Naive B cell (primary cell): ENCODE data around the gene OAS3. TPM values are rescaled to one million over a fixed set of nuclear protein-coding genes. Genes with fewer than 3 reads are reported as not detected.

ENCODE experiments used
- ATAC-seq, 2 donors: fragments of 150-1000 bp; cut with Tn5 transposase; 2 replicates each; pipeline ENCODE4 v1.10.0; 2021; ENCODE audit warnings: low read depth in 2 of 2, mild to moderate bottlenecking in 2 of 2, moderate library complexity in 2 of 2
- DNase-seq: peaks from one replicate; pipeline ENCODE4 v3.0.0; 2022
- H3K27ac Mint-ChIP-seq, 6 donors: one replicate each; pipeline ENCODE4 v1.8.0; 2020 to 2022; ENCODE audit warnings: mild to moderate bottlenecking in 6 of 6, mixed read lengths in 6 of 6, moderate library complexity in 5 of 6, inconsistent platforms in 2 of 6
- H3K27me3 Mint-ChIP-seq, 3 donors: one replicate each; pipeline ENCODE4 v1.8.0; 2021 to 2022; ENCODE audit warnings: mixed read lengths in 3 of 3, mild to moderate bottlenecking in 1 of 3
- H3K36me3 Mint-ChIP-seq, 2 donors: one replicate each; pipeline ENCODE4 v1.8.0; 2020 to 2022; ENCODE audit warnings: mixed read lengths in 2 of 2, inconsistent platforms in 1 of 2, mild to moderate bottlenecking in 1 of 2
- H3K4me1 Mint-ChIP-seq, 3 donors: one replicate each; pipeline ENCODE4 v1.8.0; 2020 to 2022; ENCODE audit warnings: mixed read lengths in 3 of 3, inconsistent platforms in 1 of 3, mild to moderate bottlenecking in 1 of 3, moderate library complexity in 1 of 3
- H3K4me3 Mint-ChIP-seq, 8 donors: one replicate each; pipeline ENCODE4 v1.8.0; 2020 to 2022; ENCODE audit warnings: mild to moderate bottlenecking in 8 of 8, mixed read lengths in 8 of 8, moderate library complexity in 8 of 8, inconsistent platforms in 2 of 8
- H3K9me3 Mint-ChIP-seq, 7 donors: one replicate each; pipeline ENCODE4 v1.8.0; 2020 to 2022; ENCODE audit warnings: mixed read lengths in 7 of 7, mild to moderate bottlenecking in 5 of 7, inconsistent platforms in 2 of 7, moderate library complexity in 1 of 7
- polyA plus RNA-seq, 6 donors: library from polyadenylated mRNA; unstranded; fragments of 300-500 nt; fragmentation: Illumina TruSeq; gene quantifications; one replicate each; pipeline ENCODE4 v1.2.3, GENCODE V29; 2021; ENCODE audit warnings: low read depth in 6 of 6

Gene OAS3
- polyA plus RNA-seq, 6 donors from 2014 or later, result 2.9 to 8.6 (median 6.9) TPM

- Mint-ChIP-seq H3K9me3 (no peaks in the 10 kb centered on the region), H3K27me3 (no peaks in the 10 kb centered on the region), H3K36me3 (peaks cover 8 to 25% of the 10 kb centered on the region in 2 donors), H3K4me1 (peaks cover 13 to 18% (median 14%) of the 10 kb centered on the region in 3 donors), H3K27ac (peak overlapping the region in 1 of 6 donors; percentile 27), H3K4me3 (peak overlapping the region in 1 of 8 donors; percentile 36)
- ATAC-seq (no peak), DNase-seq (no peak)
Measured at GRCh38 chr12:112969547-112970306, 31.5 kb downstream of the OAS3 start.

- no peak for ATAC-seq
Measured at GRCh38 chr12:112970391-112970790, 32.1 kb downstream of the OAS3 start.

GRCh38 chr12:112971248-112971647 lies 33.0 kb downstream of the OAS3 start:
- H3K27ac Mint-ChIP-seq, result peak overlapping the region in 1 of 6 donors; percentile 61
- peaks cover 17 to 20% (median 18%) of the 10 kb centered on the region in 3 donors for H3K4me1 Mint-ChIP-seq
- H3K4me3 Mint-ChIP-seq, result no peak overlapping the region
- H3K9me3 Mint-ChIP-seq, result no peaks in the 10 kb centered on the region
- H3K27me3 Mint-ChIP-seq, result no peaks in the 10 kb centered on the region
- DNase-seq, result no peak
- no peak for ATAC-seq
- H3K36me3 Mint-ChIP-seq, result peaks cover 8 to 23% of the 10 kb centered on the region in 2 donors

More at GRCh38 chr12:112970391-112970790, 32.1 kb downstream of the OAS3 start:
- DNase-seq, result no peak
- Mint-ChIP-seq H3K4me1 (peaks cover 17 to 20% (median 18%) of the 10 kb centered on the region in 3 donors), H3K27me3 (no peaks in the 10 kb centered on the region), H3K27ac (no peak overlapping the region), H3K36me3 (peaks cover 8 to 25% of the 10 kb centered on the region in 2 donors), H3K9me3 (no peaks in the 10 kb centered on the region), H3K4me3 (peak overlapping the region in 1 of 8 donors; percentile 36)

GRCh38 chr12:112973011-112973735 lies 34.9 kb downstream of the OAS3 start:
- Mint-ChIP-seq H3K27ac (peak overlapping the region in 1 of 6 donors; percentile 29), H3K27me3 (no peaks in the 10 kb centered on the region)

GRCh38 chr12:112973818-112974231 lies 35.6 kb downstream of the OAS3 start:
- no peak for ATAC-seq
- Mint-ChIP-seq H3K27ac (no peak overlapping the region), H3K4me3 (peak overlapping the region in 1 of 8 donors; percentile 4)

More at GRCh38 chr12:112973011-112973735, 34.9 kb downstream of the OAS3 start:
- Mint-ChIP-seq H3K9me3 (no peaks in the 10 kb centered on the region), H3K4me3 (peak overlapping the region in 2 of 8 donors; percentile 4 to 16), H3K4me1 (peaks cover 18 to 26% (median 20%) of the 10 kb centered on the region in 3 donors), H3K36me3 (peaks cover 8 to 16% of the 10 kb centered on the region in 2 donors)
- ATAC-seq (no peak), DNase-seq (no peak)

GRCh38 chr12:112974904-112975303 lies 36.6 kb downstream of the OAS3 start:
- Mint-ChIP-seq H3K9me3 (no peaks in the 10 kb centered on the region), H3K4me1 (peaks cover 27 to 34% (median 33%) of the 10 kb centered on the region in 3 donors), H3K27ac (no peak overlapping the region), H3K27me3 (no peaks in the 10 kb centered on the region), H3K4me3 (peak overlapping the region in 1 of 8 donors; percentile 42), H3K36me3 (peaks cover 7 to 10% of the 10 kb centered on the region in 2 donors)
- no peak for ATAC-seq
- no peak for DNase-seq

More at GRCh38 chr12:112973818-112974231, 35.6 kb downstream of the OAS3 start:
- no peak for DNase-seq
- peaks cover 8 to 16% of the 10 kb centered on the region in 2 donors for H3K36me3 Mint-ChIP-seq
- H3K27me3 Mint-ChIP-seq, result no peaks in the 10 kb centered on the region
- no peaks in the 10 kb centered on the region for H3K9me3 Mint-ChIP-seq
- H3K4me1 Mint-ChIP-seq, result peaks cover 18 to 26% (median 25%) of the 10 kb centered on the region in 3 donors

- ATAC-seq, result no peak
- Mint-ChIP-seq H3K27ac (peak overlapping the region in 5 of 6 donors; percentile 97 to 99 (median 98)), H3K27me3 (no peaks in the 10 kb centered on the region), H3K36me3 (peaks cover 5 to 6% of the 10 kb centered on the region in 2 donors), H3K4me1 (peaks cover 49 to 55% (median 50%) of the 10 kb centered on the region in 3 donors), H3K9me3 (peaks cover 0 to 7% (median 4%) of the 10 kb centered on the region in 7 donors), H3K4me3 (peak overlapping the region in 5 of 8 donors; percentile 37 to 100 (median 99))
- no peak for DNase-seq
Measured at GRCh38 chr12:112977139-112977538, 38.9 kb downstream of the OAS3 start.

GRCh38 chr12:112977641-112978040 lies 39.4 kb downstream of the OAS3 start:
- Mint-ChIP-seq H3K9me3 (peaks cover 0 to 12% (median 8%) of the 10 kb centered on the region in 7 donors), H3K27ac (peak overlapping the region; percentile 97 to 99 (median 98)), H3K4me1 (peaks cover 51 to 60% (median 55%) of the 10 kb centered on the region in 3 donors), H3K36me3 (peaks cover 10% of the 10 kb centered on the region in 2 donors), H3K27me3 (no peaks in the 10 kb centered on the region), H3K4me3 (peak overlapping the region; percentile 99 to 100 (median 100))
- ATAC-seq (no peak), DNase-seq (no peak)

- peaks cover 0 to 13% (median 8%) of the 10 kb centered on the region in 7 donors for H3K9me3 Mint-ChIP-seq
- peaks cover 14 to 17% of the 10 kb centered on the region in 2 donors for H3K36me3 Mint-ChIP-seq
- DNase-seq (peak; percentile 85), ATAC-seq (peak; percentile 94)
- H3K4me3 Mint-ChIP-seq, result peak within 1 kb of the TSS; percentile 99 to 100 (median 100)
- peak within 1 kb of the TSS; percentile 97 to 99 (median 98) for H3K27ac Mint-ChIP-seq
- H3K27me3 Mint-ChIP-seq, result no peaks in the 10 kb centered on the region
- H3K4me1 Mint-ChIP-seq, result peaks cover 54 to 65% (median 56%) of the 10 kb centered on the region in 3 donors
Measured at GRCh38 chr12:112978163-112979040, 40.1 kb downstream of the OAS3 start, which contains the start of gene OAS2. OAS2 (plus strand) TSS chr12:112978519; CDS start chr12:112978609, 90 bp downstream.

GRCh38 chr12:112979041-112979680 lies 40.9 kb downstream of the OAS3 start:
- Mint-ChIP-seq H3K27me3 (no peaks in the 10 kb centered on the region), H3K36me3 (peaks cover 19 to 24% of the 10 kb centered on the region in 2 donors), H3K4me1 (peaks cover 52 to 61% (median 55%) of the 10 kb centered on the region in 3 donors), H3K9me3 (peaks cover under 1 to 14% (median 8%) of the 10 kb centered on the region in 7 donors), H3K27ac (peak overlapping the region; percentile 97 to 99 (median 98)), H3K4me3 (peak overlapping the region; percentile 99 to 100 (median 100))
- ATAC-seq (peak in 1 of 2 donors; percentile 16), DNase-seq (no peak)

- Mint-ChIP-seq H3K36me3 (peaks cover 33% of the 10 kb centered on the region in 2 donors), H3K4me1 (peaks cover 53 to 67% (median 61%) of the 10 kb centered on the region in 3 donors), H3K9me3 (peaks cover 6 to 27% (median 14%) of the 10 kb centered on the region in 7 donors), H3K27ac (peak overlapping the region; percentile 12 to 97 (median 87)), H3K4me3 (peak overlapping the region; percentile 77 to 100 (median 99)), H3K27me3 (no peaks in the 10 kb centered on the region)
- peak; percentile 41 for DNase-seq
- ATAC-seq, result no peak
Measured at GRCh38 chr12:112980491-112981158, 42.4 kb downstream of the OAS3 start.
